Uterus (tissue), 2 donors: ENCODE results near the gene PERM1.

Experiments
- POLR2A ChIP-seq, 2 donors: fragments of 450-650 bp; IDR thresholded peaks; one replicate each; pipeline ENCODE4 v1.6.1; 2016; ENCODE audit warnings: antibody characterized with exemption in 2 of 2, mild to moderate bottlenecking in 1 of 2, moderate library complexity in 1 of 2
- TF ChIP-seq, protein P1 (sequence below), 4 experiments: fragments of 200-600 bp in 2 of 4; fragments of 450-650 bp in 2 of 4; sonication (generic) in 2 of 4; IDR thresholded peaks; one replicate each; pipeline ENCODE4 v1.5.1; 2016 to 2019; ENCODE audit warnings: antibody characterized with exemption in 4 of 4, mild to moderate bottlenecking in 2 of 4, moderate library complexity in 1 of 4

DNA sequence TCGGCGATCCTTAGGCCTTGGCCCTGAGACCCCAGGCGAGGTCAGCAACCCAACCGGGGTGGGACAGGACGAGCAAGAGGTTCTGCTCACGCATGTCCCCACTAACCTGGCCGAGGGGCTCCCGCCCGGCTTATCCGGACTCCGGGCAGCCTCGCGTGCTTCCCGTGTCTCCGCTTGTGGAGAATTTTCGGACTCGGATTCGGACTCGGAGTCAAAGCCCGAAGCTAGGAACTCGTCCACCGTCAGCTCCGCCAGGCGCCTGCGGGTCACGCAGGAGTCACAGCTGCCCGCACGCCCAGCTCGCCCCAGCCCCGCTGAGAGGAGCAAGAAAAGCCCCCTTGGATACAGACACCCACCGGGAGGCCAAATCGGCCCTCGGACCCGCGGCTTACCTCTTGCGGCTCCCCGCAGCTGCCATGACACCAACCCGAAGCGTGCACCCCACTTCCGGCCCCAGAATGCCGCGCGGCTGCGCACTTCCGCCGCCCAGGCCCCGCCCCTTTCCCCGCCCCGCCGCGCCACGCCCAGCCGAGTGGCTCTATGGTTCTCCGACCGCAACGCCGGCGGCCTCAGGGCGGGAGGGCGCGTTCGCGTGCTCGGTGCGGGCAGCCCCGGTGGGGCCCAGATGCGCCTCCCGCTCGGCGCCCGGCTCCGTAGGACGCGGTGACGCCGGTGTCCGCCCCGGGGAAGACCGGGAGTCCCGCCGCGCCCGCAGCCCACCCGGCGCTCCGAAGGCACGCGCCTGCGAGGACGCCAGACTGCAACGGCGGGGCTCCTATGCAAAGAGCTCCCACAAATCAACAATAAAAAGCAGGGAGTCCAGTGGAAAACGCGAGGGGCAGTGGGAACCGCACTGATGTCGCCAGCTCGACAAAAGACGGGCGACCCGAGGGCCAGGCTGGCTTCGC is 22.8 kb downstream of the PERM1 start, which contains the start of gene NOC2L:
- TF ChIP-seq, protein P1, sequence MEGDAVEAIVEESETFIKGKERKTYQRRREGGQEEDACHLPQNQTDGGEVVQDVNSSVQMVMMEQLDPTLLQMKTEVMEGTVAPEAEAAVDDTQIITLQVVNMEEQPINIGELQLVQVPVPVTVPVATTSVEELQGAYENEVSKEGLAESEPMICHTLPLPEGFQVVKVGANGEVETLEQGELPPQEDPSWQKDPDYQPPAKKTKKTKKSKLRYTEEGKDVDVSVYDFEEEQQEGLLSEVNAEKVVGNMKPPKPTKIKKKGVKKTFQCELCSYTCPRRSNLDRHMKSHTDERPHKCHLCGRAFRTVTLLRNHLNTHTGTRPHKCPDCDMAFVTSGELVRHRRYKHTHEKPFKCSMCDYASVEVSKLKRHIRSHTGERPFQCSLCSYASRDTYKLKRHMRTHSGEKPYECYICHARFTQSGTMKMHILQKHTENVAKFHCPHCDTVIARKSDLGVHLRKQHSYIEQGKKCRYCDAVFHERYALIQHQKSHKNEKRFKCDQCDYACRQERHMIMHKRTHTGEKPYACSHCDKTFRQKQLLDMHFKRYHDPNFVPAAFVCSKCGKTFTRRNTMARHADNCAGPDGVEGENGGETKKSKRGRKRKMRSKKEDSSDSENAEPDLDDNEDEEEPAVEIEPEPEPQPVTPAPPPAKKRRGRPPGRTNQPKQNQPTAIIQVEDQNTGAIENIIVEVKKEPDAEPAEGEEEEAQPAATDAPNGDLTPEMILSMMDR (IDR thresholded peaks at IDR 0.05), result peak in 1 of 4 experiments; percentile 30
- TF ChIP-seq POLR2A (IDR thresholded peaks at IDR 0.05), result peak in 1 of 2 donors; percentile 47
